Tibial artery (tissue), 4 donors: ENCODE results near the gene FCER2.

Source experiments
- DNase-seq, 2 donors: peaks; one replicate each; pipeline ENCODE4 v3.0.0-alpha.2; 2019
- H3K27ac ChIP-seq, 2 donors: fragments of 200-600 bp; sonication (generic) in 1 of 2; 1 replicate in 1 of 2; 2 replicates in 1 of 2; pipeline ENCODE4 v1.5.1; 2018 to 2019; ENCODE audit warnings: mild to moderate bottlenecking in 1 of 2
- H3K27me3 ChIP-seq, 2 donors: fragments of 200-600 bp; sonication (generic) in 1 of 2; one replicate each; pipeline versions ENCODE4 v1.5.1 to v1.6.0; 2016 to 2019
- H3K36me3 ChIP-seq, 3 donors: fragments of 200-600 bp; sonication (generic) in 2 of 3; one replicate each; pipeline ENCODE4 v1.5.1; 2016 to 2019; ENCODE audit warnings: mild to moderate bottlenecking in 2 of 3
- H3K4me1 ChIP-seq, 4 donors: fragments of 200-600 bp; sonication (generic) in 2 of 4; 1 replicate in 3 of 4; 2 replicates in 1 of 4; pipeline ENCODE4 v1.5.1; 2016 to 2019
- H3K4me3 ChIP-seq, 2 donors: fragments of 200-600 bp; sonication (generic) in 1 of 2; 1 replicate in 1 of 2; 2 replicates in 1 of 2; pipeline ENCODE4 v1.5.1; 2018 to 2019; ENCODE audit warnings: mild to moderate bottlenecking in 2 of 2
- H3K9me3 ChIP-seq, 3 donors: fragments of 200-600 bp; sonication (generic) in 1 of 3; one replicate each; pipeline ENCODE4 v1.5.1; 2016 to 2019
- CTCF ChIP-seq, 2 experiments: fragments of 200-600 bp in 1 of 2; fragments of 450-650 bp in 1 of 2; IDR thresholded peaks; one replicate each; pipeline ENCODE4 v1.5.1; 2017 to 2019; ENCODE audit warnings: antibody characterized with exemption in 2 of 2, mild to moderate bottlenecking in 1 of 2, moderate library complexity in 1 of 2
- intact Hi-C: fragments of 100-400 bp; cut with DNase I; formaldehyde crosslinking; loops from one replicate; pipeline ENCODE4 v1.15.0; 2023; ENCODE audit warnings: low total_unique reads

FCER2 gene

GRCh38 chr19:7670150-7670783 is 31.7 kb downstream of the FCER2 start:
- H3K4me3 ChIP-seq = no peak overlapping the region
- no peaks in the 10 kb centered on the region for H3K9me3 ChIP-seq
- peaks cover 0 to 43% of the 10 kb centered on the region in 2 donors for H3K27me3 ChIP-seq
- peaks cover 0 to 6% (median 0%) of the 10 kb centered on the region in 4 donors for H3K4me1 ChIP-seq
- intact Hi-C loops = loop anchor here (10.0 kb wide), 1 partner anchor 315 kb away; no protein-coding TSS in a partner anchor
- H3K36me3 ChIP-seq = no peaks in the 10 kb centered on the region
- no peak for DNase-seq
- no peak overlapping the region for H3K27ac ChIP-seq
- no peak for TF ChIP-seq CTCF (IDR thresholded peaks at IDR 0.05)

DNA sequence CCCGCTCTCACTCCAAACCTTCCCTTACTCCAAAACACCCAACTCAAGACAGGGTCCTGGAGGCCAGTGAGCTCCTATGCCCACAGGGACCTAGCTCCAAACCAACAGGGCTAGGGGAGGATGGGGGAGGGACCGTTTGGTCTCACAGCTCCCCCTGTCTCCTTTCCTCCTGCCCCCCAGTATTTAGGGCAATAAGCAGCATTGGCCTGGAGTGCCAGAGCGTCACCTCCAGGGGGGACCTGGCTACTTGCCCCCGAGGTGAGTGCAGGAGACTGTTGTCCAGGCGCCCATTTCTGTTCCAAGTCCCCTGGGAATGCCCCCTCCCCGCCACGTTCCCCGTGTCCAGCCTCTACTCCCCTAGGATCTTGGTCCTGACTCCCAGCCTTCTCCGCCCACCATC is 32.3 kb downstream of the FCER2 start:
- Histone ChIP-seq H3K9me3 (no peaks in the 10 kb centered on the region), H3K27ac (no peak overlapping the region), H3K27me3 (peaks cover 0 to 43% of the 10 kb centered on the region in 2 donors), H3K4me1 (peaks cover 0 to 6% (median 0%) of the 10 kb centered on the region in 4 donors), H3K4me3 (no peak overlapping the region), H3K36me3 (no peaks in the 10 kb centered on the region)
- intact Hi-C loops = loop anchor here (10.0 kb wide), 1 partner anchor 315 kb away; no protein-coding TSS in a partner anchor
- TF ChIP-seq CTCF (IDR thresholded peaks at IDR 0.05) = no peak
- DNase-seq = no peak

DNA sequence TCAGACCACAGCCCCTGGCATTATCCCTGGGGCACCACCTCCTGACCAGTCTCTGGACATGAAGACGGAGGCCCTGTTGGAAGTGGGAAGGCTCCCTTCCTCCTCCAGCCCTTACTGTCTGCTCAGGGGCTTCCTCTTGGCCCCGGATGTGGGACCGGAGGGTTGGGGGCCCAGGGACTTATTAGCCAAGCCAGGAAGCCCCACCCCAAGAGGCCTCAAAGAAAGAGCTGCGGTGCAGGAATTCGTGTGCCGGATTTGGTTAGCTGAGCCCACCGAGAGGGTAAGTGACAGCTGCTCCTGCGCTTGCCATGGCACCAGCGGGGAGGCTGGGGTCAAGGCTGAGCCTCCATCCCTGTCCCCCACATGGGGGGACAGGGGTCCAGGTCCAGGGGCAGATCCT is 33.1 kb downstream of the FCER2 start, which contains the start of gene RETN:
RETN (plus strand) TSS at position 208 of the 400 bp plus-strand sequence. CDS start 278 bp downstream, outside the sequence.
- peaks cover 0 to 45% of the 10 kb centered on the region in 2 donors for H3K27me3 ChIP-seq
- no peak within 1 kb of the TSS for H3K27ac ChIP-seq
- DNase-seq = no peak
- intact Hi-C loops = no loop called here
- peaks cover 0 to 6% (median 0%) of the 10 kb centered on the region in 4 donors for H3K4me1 ChIP-seq
- no peaks in the 10 kb centered on the region for H3K36me3 ChIP-seq
- no peak for TF ChIP-seq CTCF (IDR thresholded peaks at IDR 0.05)
- no peaks in the 10 kb centered on the region for H3K9me3 ChIP-seq
- H3K4me3 ChIP-seq = no peak within 1 kb of the TSS

GRCh38 chr19:7665076-7665475 is 36.9 kb downstream of the FCER2 start:
- Histone ChIP-seq H3K36me3 (no peaks in the 10 kb centered on the region), H3K27me3 (peaks cover 0 to 36% of the 10 kb centered on the region in 2 donors), H3K27ac (no peak overlapping the region), H3K4me3 (no peak overlapping the region), H3K9me3 (no peaks in the 10 kb centered on the region), H3K4me1 (peaks cover 0 to 1% (median 0%) of the 10 kb centered on the region in 4 donors)
- no peak for TF ChIP-seq CTCF (IDR thresholded peaks at IDR 0.05)
- intact Hi-C loops = no loop called here
- no peak for DNase-seq

GRCh38 chr19:7663706-7664105 is 38.2 kb downstream of the FCER2 start:
- intact Hi-C loops = no loop called here
- no peak overlapping the region for H3K4me3 ChIP-seq
- TF ChIP-seq CTCF (IDR thresholded peaks at IDR 0.05) = no peak
- no peak for DNase-seq
- no peak overlapping the region for H3K27ac ChIP-seq
- no peaks in the 10 kb centered on the region for H3K9me3 ChIP-seq
- no peaks in the 10 kb centered on the region for H3K36me3 ChIP-seq
- H3K4me1 ChIP-seq = no peaks in the 10 kb centered on the region
- H3K27me3 ChIP-seq = peaks cover 0 to 31% of the 10 kb centered on the region in 2 donors
